LNCaP clone FGC (cell line): Measurements from ENCODE around the gene VAPA.

ENCODE experiments used
- DNase-seq: peaks from one replicate; pipeline ENCODE4 v3.0.0-alpha.2; 2011; ENCODE audit warnings: low read depth
- H3K4me3 ChIP-seq: 2 replicates; pipeline ENCODE4 v1.5.1; 2011; ENCODE audit warnings: mild to moderate bottlenecking, low read depth, low read length, control low read depth
- CTCF ChIP-seq: IDR thresholded peaks from 2 replicates; pipeline ENCODE4 v1.5.1; 2012; ENCODE audit warnings: mild to moderate bottlenecking; ENCODE audit not compliant: control insufficient read depth, insufficient read depth; ENCODE audit errors: extremely low read depth

VAPA gene

GRCh38 chr18:10008006-10008647, 94.3 kb downstream of the VAPA start:
- DNase-seq, result no peak
- TF ChIP-seq CTCF, result no peak
- H3K4me3 ChIP-seq, result no peak overlapping the region
